ENCODE measurements around the gene TPBG. TPM values are rescaled to one million over a fixed set of nuclear protein-coding genes. Genes with fewer than 3 reads are reported as not detected.

TPBG gene
- 10 to 100 TPM; 10.2 to 11.7 (median 10.4) TPM for total RNA-seq
- long read RNA-seq, donor 1, full-length matches to known transcripts: 35 of 57 reads
- long read RNA-seq, donor 1, partial matches to known transcripts: 0 of 57 reads
- long read RNA-seq, donor 1, other reads (novel, unspliced or antisense): 22 of 57 reads
- long read RNA-seq, donor 2, full-length matches to known transcripts: 11 of 16 reads
- long read RNA-seq, donor 2, partial matches to known transcripts: 0 of 16 reads
- long read RNA-seq, donor 2, other reads (novel, unspliced or antisense): 5 of 16 reads

- DNase-seq (peak; percentile 60 to 77 (median 66)), ATAC-seq (peak; percentile 76)
- intact Hi-C loops (cut with DNase I, micrococcal nuclease): no loop called here
- Histone ChIP-seq H3K9me3 (no peaks in the 10 kb centered on the region), H3K4me3 (peak within 1 kb of the TSS; percentile 43), H3K36me3 (ENCODE audit: low read depth) (no peaks in the 10 kb centered on the region), H3K4me1 (ENCODE audit: low read depth) (peaks cover 7% of the 10 kb centered on the region)
- TF ChIP-seq CTCF (IDR thresholded peaks at IDR 0.05): no peak
Observed at GRCh38 chr6:82363428-82364086, at the start of gene TPBG. TSS of gene TPBG (plus strand) at chr6:82363817. CDS start at chr6:82364962, 1,145 bp downstream.

GRCh38 chr6:82322386-82322785, 41.2 kb upstream of the TPBG start:
- no peaks in the 10 kb centered on the region for H3K36me3 ChIP-seq (ENCODE audit: low read depth)
- H3K9me3 ChIP-seq: no peaks in the 10 kb centered on the region
- ATAC-seq (no peak), DNase-seq (no peak)
- no peaks in the 10 kb centered on the region for H3K4me1 ChIP-seq (ENCODE audit: low read depth)
- H3K4me3 ChIP-seq: no peak overlapping the region
- intact Hi-C loops (cut with DNase I, micrococcal nuclease): no loop called here
- TF ChIP-seq CTCF (IDR thresholded peaks at IDR 0.05): no peak

- DNase-seq (no peak), ATAC-seq (no peak)
- H3K36me3 ChIP-seq (ENCODE audit: low read depth): no peaks in the 10 kb centered on the region
- intact Hi-C loops (cut with DNase I, micrococcal nuclease): no loop called here
- no peak for TF ChIP-seq CTCF (IDR thresholded peaks at IDR 0.05)
- H3K9me3 ChIP-seq: no peaks in the 10 kb centered on the region
- H3K4me3 ChIP-seq: no peak overlapping the region
- H3K4me1 ChIP-seq (ENCODE audit: low read depth): no peaks in the 10 kb centered on the region
Observed at GRCh38 chr6:82329766-82330165, 33.9 kb upstream of the TPBG start.

- intact Hi-C loops (cut with DNase I, micrococcal nuclease): no loop called here
- ATAC-seq: no peak
- Histone ChIP-seq H3K36me3 (ENCODE audit: low read depth) (no peaks in the 10 kb centered on the region), H3K9me3 (no peaks in the 10 kb centered on the region), H3K4me3 (no peak overlapping the region), H3K4me1 (ENCODE audit: low read depth) (no peaks in the 10 kb centered on the region)
- no peak for DNase-seq
- no peak for TF ChIP-seq CTCF (IDR thresholded peaks at IDR 0.05)
Observed at GRCh38 chr6:82330171-82330804, 33.3 kb upstream of the TPBG start.

GRCh38 chr6:82331031-82331773, 32.4 kb upstream of the TPBG start:
- TF ChIP-seq CTCF (IDR thresholded peaks at IDR 0.05): no peak
- intact Hi-C loops (cut with DNase I, micrococcal nuclease): no loop called here
- ATAC-seq: no peak

More at GRCh38 chr6:82331031-82331773, 32.4 kb upstream of the TPBG start:
- no peak for DNase-seq
- Histone ChIP-seq H3K36me3 (ENCODE audit: low read depth) (no peaks in the 10 kb centered on the region), H3K9me3 (no peaks in the 10 kb centered on the region), H3K4me1 (ENCODE audit: low read depth) (no peaks in the 10 kb centered on the region), H3K4me3 (no peak overlapping the region)

Data from mucosa of descending colon (tissue), 3 donors.